ENCODE data around the gene C1QB.
"Not testable (repeated sequence)": the region's sequence is repeated elsewhere in the genome, so short reads cannot be mapped to it uniquely, and the experiment has no call there.

Gene C1QB

DNA sequence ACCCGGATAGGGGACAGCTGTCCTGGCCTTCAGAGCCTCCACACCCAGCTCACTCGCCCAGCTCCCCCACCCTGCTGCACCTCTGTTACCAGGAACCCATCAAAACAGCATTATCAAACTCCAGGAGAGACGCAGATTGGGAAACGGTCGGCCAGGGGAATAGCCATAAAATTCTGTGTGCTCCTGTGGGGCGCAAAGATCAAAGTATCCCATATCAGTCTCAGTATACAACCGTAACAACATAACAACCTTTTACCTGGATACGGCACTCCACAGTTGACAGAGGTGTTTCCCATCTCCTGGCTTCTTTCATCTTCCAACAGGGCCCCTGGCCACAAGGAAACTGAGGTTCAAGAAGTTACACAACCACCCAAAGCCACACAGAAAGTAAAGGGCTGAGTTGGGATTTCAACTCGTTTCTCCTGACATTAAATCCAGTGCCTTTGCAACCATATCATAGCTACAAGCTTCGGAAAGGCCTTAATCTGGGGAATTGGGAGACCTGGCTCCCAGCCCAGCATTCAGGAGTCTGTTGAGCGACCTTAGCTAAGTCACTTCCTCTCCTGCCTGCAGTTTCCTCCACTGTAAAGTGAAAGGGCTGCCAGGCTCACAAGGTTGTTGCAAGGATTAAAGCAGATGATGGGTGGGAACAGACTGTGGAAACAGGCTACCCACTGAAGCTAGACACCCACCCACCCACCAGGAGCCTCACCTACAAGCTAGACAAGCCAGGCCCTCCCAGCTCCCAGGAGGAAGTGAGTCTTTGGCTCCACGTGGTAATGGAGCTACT, 49.5 kb downstream of the C1QB start:
- DNase-seq: no peak

- DNase-seq: peak; percentile 89
These were observed 51.5 kb downstream of the C1QB start for GRCh38 chr1:22704440-22705067.

- no peak for DNase-seq
These were observed 52.5 kb downstream of the C1QB start for GRCh38 chr1:22705586-22705985.

GRCh38 chr1:22706100-22706499, 53.1 kb downstream of the C1QB start:
- DNase-seq: not testable (repeated sequence)

- no peak for DNase-seq
These were observed 55.7 kb downstream of the C1QB start for GRCh38 chr1:22708777-22709176.

GRCh38 chr1:22709227-22709626, 56.2 kb downstream of the C1QB start:
- DNase-seq: no peak

DNA sequence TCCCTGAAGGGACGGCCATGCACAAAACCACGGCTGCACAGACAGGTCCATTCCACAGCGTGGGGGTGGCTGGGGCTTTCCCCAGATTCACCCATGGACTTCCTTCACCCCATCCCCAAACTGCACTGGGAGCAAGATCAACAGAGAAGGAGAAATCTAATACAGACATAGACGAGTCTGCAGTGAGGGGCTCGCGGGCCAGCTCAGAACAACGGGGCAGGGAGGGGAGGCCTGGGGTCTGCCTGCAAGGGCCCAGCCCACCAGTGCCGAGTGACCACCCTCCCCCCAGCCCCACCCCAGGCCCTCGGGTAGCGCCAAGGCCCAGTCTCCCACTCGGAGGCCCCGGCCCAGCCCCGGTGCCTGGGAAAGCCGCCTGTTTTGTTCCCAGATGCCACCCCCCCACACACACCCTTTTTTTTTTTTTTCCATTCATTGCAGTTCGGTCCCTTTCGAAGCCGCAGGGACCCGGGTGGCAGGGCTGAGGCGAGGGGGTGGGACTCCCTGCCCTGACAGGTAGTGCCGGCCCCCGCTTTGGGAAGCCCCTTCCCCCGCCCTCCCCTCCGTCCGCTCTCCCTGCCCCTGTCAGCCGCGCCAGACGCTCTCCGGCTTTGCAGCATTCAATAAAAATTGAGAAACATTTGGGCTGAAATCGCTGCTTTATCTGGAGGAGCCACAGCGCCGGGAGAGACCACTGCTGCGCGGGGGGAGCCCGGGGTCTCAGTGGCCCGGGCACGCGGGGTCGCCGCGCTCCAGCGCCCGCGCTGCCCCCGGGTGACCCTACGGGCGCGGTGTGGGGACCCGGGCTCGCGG, 57.1 kb downstream of the C1QB start:
- DNase-seq: peak; percentile 56

DNA sequence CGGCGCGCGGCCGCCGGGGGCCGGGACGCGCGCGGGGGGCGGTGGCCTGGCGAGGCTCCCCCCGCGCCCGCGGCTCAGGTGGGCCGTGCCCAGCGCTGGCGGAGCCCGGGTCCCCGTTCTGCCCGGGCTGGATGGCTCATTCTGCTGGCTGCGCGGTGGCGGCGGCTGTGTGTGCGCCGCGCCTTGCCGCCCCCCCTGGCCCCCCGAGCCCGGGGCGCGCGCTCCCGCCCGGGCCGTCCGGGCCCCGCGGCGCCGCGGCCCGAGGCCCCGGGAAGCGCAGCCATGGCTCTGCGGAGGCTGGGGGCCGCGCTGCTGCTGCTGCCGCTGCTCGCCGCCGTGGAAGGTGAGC, 57.6 kb downstream of the C1QB start, which contains the start of gene EPHB2:
Gene EPHB2, plus strand, starts transcription at position 139 of the 349 bp plus-strand sequence. Its CDS starts 144 bp downstream, at position 283.
- peak; percentile 52 for DNase-seq

- peak; percentile 11 for DNase-seq
These were observed 58.0 kb downstream of the C1QB start for GRCh38 chr1:22711071-22711470.
